Heart right ventricle (tissue), 16 donors: ENCODE measurements around the gene VIT. TPM values are rescaled to one million over a fixed set of nuclear protein-coding genes. Genes with fewer than 3 reads are reported as not detected.

ENCODE experiments used
- ATAC-seq, 8 donors: fragments of 200-7000 bp; cut with Tn5 transposase; one replicate each; pipeline ENCODE4 v1.9.1; 2020; ENCODE audit warnings: mild to moderate bottlenecking in 8 of 8, moderate library complexity in 8 of 8, moderate number of reproducible peaks in 1 of 8
- DNase-seq, 2 donors: peaks; one replicate each; pipeline ENCODE4 v3.0.0-alpha.2; 2020
- H3K27ac ChIP-seq, 10 donors: fragments of 200-600 bp; sonication (generic) in 2 of 10; one replicate each; pipeline versions ENCODE4 v1.5.0 to v1.8.0; 2020 to 2022; ENCODE audit warnings: mild to moderate bottlenecking in 3 of 10
- H3K27me3 ChIP-seq, 7 donors: fragments of 200-600 bp; one replicate each; pipeline ENCODE4 v1.8.0; 2021 to 2022; ENCODE audit warnings: mild to moderate bottlenecking in 2 of 7
- H3K36me3 ChIP-seq, 9 donors: fragments of 200-600 bp; sonication (generic) in 1 of 9; one replicate each; pipeline versions ENCODE4 v1.5.0 to v1.8.0; 2020 to 2022; ENCODE audit warnings: mild to moderate bottlenecking in 2 of 9
- H3K4me1 ChIP-seq, 9 donors: fragments of 200-600 bp; sonication (generic) in 1 of 9; one replicate each; pipeline versions ENCODE4 v1.5.0 to v1.8.0; 2020 to 2022; ENCODE audit warnings: mild to moderate bottlenecking in 4 of 9
- H3K4me3 ChIP-seq, 10 donors: fragments of 200-600 bp; sonication (generic) in 2 of 10; one replicate each; pipeline versions ENCODE4 v1.5.0 to v1.8.0; 2020 to 2022; ENCODE audit warnings: mild to moderate bottlenecking in 7 of 10, moderate library complexity in 2 of 10
- H3K9me3 ChIP-seq, 11 donors: fragments of 200-600 bp in 10 of 11; sonication (generic) in 2 of 11; one replicate each; pipeline versions ENCODE4 v1.5.0 to v1.8.0; 2013 to 2022; ENCODE audit warnings: mild to moderate bottlenecking in 2 of 11, control low read depth in 1 of 11, moderate library complexity in 1 of 11
- CTCF ChIP-seq, 9 donors: fragments of 200-600 bp; sonication (generic) in 2 of 9; IDR thresholded peaks; one replicate each; pipeline versions ENCODE4 v1.5.0 to v1.8.0; 2021 to 2022; ENCODE audit warnings: antibody characterized with exemption in 9 of 9, mild to moderate bottlenecking in 5 of 9, moderate library complexity in 1 of 9
- WGBS, 2 donors: extraction: QIAGEN DNeasy Blood & Tissue Kit; methylation state at CpG; one replicate each; pipeline ENCODE4 v1.1.7; 2013; ENCODE audit warnings: inconsistent platforms in 1 of 2; 5-methylcytosine and 5-hydroxymethylcytosine counted together
- intact Hi-C, 10 donors: fragments of 100-400 bp; cut with DNase I; formaldehyde crosslinking; loops; one replicate each; pipeline versions ENCODE4 v1.11.1 to v1.14.2; 2022
- polyA plus RNA-seq, 2 donors: library from polyadenylated mRNA; stranded (reverse); fragments of 200-250 nt; gene quantifications; one replicate each; pipeline ENCODE4 v1.2.3, GENCODE V29; 2013
- total RNA-seq, 10 donors: library from RNA; stranded (reverse); fragmentation: NEBNext Ultra II Directional in 3 of 10; extraction: Animal tissue kit (Norgen Biotek cat#: 25700) in 3 of 10; gene quantifications; one replicate each; pipeline versions ENCODE4 v1.2.1 to v1.2.4, GENCODE V29; 2021 to 2023
- donor health status: Arrhythmogenic right ventricular cardiomyopathy.
- donor health status: ischemic (EF 13 %, LVEDD 7.1; RV severe dilation, severe dysfunction).
- donor health status: healthy with polysubstance abuse.
- donor health status: DM: no; HTN: yes; CAD: no.
- donor health status: DM: no; HTN: no; CAD: no.
- donor health status: ischemic (EF 25% LVEDD 6.9; RV normal size, moderate dysfunction).
- donor health status: ischemic (EF 25% LVEDD 5.7; RV mildly dilated, moderate dysfunction).
- donor health status: healthy.
- donor health status: DM: yes; HTN: yes; CAD: no.
- donor health status: Ischemic cardiomyopathy.
- donor health status: ischemic (EF 35%, LVEDD 5.7; RV mildly dilated, moderate dysfunction).
- donor health status: nonischemic (EF 11% LVEDD 7.7; RV severe dilation, severe dysfunction).
- donor health status: DM: yes; HTN: yes; CAD: no.
- donor health status: PGD.
- donor health status: ischemic (EF 29% LVEDD 5.4; RV normal size, mild dysfunction).
- donor health status: nonischemic (EF 23%, LVEDD 6.1; RV moderate dilation, normal function).

VIT gene
- total and polyA plus RNA-seq, 12 donors = 1.2 to 23.6 (median 4.7) TPM

GRCh38 chr2:36797324-36798070 is 101.0 kb downstream of the VIT start:
- no peaks in the 10 kb centered on the region for H3K4me1 ChIP-seq
- intact Hi-C loops = no loop called here
- WGBS, 2 donors = 61 to 66% methylated on average over 6 of the region's 6 CpGs
- no peaks in the 10 kb centered on the region for H3K9me3 ChIP-seq
- no peak overlapping the region for H3K4me3 ChIP-seq
- H3K36me3 ChIP-seq = no peaks in the 10 kb centered on the region
- no peak for TF ChIP-seq CTCF (IDR thresholded peaks at IDR 0.05)
- no peak overlapping the region for H3K27ac ChIP-seq
- H3K27me3 ChIP-seq = peaks cover 0 to 11% (median 0%) of the 10 kb centered on the region in 7 donors
- DNase-seq (no peak), ATAC-seq (no peak)

GRCh38 chr2:36798724-36799123 is 102.2 kb downstream of the VIT start:
- Histone ChIP-seq H3K4me3 (no peak overlapping the region), H3K4me1 (no peaks in the 10 kb centered on the region), H3K36me3 (no peaks in the 10 kb centered on the region), H3K9me3 (peaks cover 0 to 8% (median 0%) of the 10 kb centered on the region in 11 donors), H3K27ac (no peak overlapping the region), H3K27me3 (peaks cover 0 to 11% (median 0%) of the 10 kb centered on the region in 7 donors)
- no peak for TF ChIP-seq CTCF (IDR thresholded peaks at IDR 0.05)
- intact Hi-C loops = no loop called here
- 81 to 83% methylated on average over 3 of the region's 3 CpGs for WGBS, 2 donors
- ATAC-seq (no peak), DNase-seq (no peak)

- H3K27ac ChIP-seq = no peak overlapping the region
- 89 to 93% methylated on average over 11 of the region's 11 CpGs for WGBS, 2 donors
- no peak for DNase-seq
- intact Hi-C loops = no loop called here
- ATAC-seq = peak in 1 of 8 donors; percentile 50
- H3K4me3 ChIP-seq = no peak overlapping the region
- no peaks in the 10 kb centered on the region for H3K36me3 ChIP-seq
- no peak for TF ChIP-seq CTCF (IDR thresholded peaks at IDR 0.05)
- H3K27me3 ChIP-seq = peaks cover 0 to 11% (median 0%) of the 10 kb centered on the region in 7 donors
- H3K9me3 ChIP-seq = peaks cover 0 to 8% (median 0%) of the 10 kb centered on the region in 11 donors
- no peaks in the 10 kb centered on the region for H3K4me1 ChIP-seq
Observed at GRCh38 chr2:36800381-36800780, 103.9 kb downstream of the VIT start.

GRCh38 chr2:36801088-36801487 is 104.6 kb downstream of the VIT start:
- Histone ChIP-seq H3K9me3 (peaks cover 0 to 8% (median 0%) of the 10 kb centered on the region in 11 donors), H3K27me3 (peaks cover 0 to 11% (median 0%) of the 10 kb centered on the region in 7 donors), H3K27ac (no peak overlapping the region), H3K4me1 (no peaks in the 10 kb centered on the region), H3K36me3 (no peaks in the 10 kb centered on the region), H3K4me3 (no peak overlapping the region)
- intact Hi-C loops = no loop called here
- no peak for TF ChIP-seq CTCF (IDR thresholded peaks at IDR 0.05)
- no peak for ATAC-seq
- WGBS, 2 donors = 84% methylated on average over 6 of the region's 6 CpGs
- DNase-seq = no peak
